Stimulated activated CD8-positive, alpha-beta memory T cell treated with anti-CD3 and anti-CD28 coated beads, Interleukin-15, amount 100 ng/mL, for 48 hours (primary cell): ENCODE measurements around the gene MSLN.
A peak's percentile ranks its signal among the peaks of the same experiment; 100 is the strongest.

ENCODE experiments used
- DNase-seq, 2 donors: peaks; one replicate each; pipeline ENCODE4 v3.0.0-alpha.2; 2020; ENCODE audit warnings: low read depth in 2 of 2

Gene MSLN

GRCh38 chr16:722835-723633 is 37.5 kb upstream of the MSLN start:
- no peak for DNase-seq

DNA sequence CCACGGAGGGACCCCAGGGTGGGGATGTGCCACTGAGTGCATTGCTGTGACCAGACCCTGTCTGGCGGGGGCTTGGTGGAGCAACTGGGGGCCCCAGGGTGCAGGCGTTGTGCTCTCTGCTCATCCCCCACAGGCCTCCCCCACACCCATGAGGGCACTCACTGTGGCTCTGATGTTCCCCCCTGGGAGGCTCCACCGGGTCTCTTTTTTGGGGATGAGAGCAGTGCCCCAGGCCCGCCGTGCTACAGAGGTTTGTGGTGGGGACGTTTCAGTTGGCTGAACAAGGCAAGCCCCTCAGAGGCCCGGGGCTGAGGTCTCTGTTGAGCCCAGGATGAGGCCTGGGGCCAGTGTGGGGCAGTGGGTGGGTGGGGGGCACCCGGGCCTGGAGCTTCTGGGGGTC is 36.8 kb upstream of the MSLN start:
- no peak for DNase-seq

DNA sequence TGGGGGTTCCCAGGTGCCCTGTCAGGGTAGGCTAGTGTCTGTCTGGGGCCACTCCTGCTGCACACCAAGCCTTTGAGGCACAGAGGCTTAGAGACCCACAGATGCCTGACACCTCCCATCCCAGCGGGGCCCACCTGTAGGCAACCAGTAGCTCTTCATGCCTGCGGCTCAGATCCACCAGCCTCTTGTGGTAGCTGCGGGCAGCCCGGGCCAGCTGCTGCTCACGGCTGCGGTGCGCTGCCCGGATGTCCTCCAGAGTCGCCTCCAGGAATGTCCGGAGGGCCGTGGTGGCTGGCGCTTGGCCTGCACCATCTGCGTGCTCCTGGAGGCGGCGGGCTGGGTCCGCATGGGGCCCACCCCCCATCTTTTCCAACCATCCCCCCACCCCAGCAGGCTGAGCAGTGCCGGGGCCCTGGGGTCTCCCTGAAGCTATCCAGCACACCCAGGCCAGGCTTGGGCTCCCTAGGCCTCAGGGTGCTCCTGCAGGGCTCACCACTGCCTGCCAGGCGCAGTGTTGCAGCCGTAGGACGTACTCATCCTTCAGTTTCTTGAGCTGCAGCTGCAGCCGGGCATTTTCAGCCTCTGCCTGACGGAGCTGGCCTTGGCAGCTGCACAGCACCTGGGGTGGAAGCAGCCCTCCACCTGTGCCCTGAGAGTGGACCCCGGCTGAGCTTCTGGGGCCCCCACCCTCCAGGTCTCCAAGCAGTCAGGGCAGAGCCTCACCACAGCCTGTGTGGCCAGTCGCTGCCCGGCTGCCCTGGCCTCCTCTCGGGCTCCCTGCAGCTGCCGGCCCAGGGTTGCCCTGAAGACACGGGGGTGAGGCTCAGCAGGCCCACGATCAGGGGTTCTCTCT is 36.1 kb upstream of the MSLN start:
- DNase-seq = no peak

DNA sequence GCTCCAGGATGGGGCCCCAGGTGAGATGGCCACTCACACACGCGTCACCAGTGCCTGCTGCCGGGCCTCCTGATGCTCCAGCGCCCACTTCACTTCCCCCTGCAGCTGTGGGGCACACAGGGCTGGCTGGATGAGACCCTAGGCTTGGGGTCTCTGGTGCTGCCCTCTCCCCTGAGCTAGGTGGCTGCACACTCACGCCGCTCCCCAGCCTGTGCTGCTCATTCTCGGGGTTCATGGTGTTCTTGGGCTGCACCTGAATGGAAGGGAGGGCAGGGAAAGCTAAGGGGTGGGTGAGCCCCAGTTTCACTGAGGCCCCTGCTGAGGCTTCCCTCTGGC is 35.5 kb upstream of the MSLN start:
- DNase-seq = no peak

DNA sequence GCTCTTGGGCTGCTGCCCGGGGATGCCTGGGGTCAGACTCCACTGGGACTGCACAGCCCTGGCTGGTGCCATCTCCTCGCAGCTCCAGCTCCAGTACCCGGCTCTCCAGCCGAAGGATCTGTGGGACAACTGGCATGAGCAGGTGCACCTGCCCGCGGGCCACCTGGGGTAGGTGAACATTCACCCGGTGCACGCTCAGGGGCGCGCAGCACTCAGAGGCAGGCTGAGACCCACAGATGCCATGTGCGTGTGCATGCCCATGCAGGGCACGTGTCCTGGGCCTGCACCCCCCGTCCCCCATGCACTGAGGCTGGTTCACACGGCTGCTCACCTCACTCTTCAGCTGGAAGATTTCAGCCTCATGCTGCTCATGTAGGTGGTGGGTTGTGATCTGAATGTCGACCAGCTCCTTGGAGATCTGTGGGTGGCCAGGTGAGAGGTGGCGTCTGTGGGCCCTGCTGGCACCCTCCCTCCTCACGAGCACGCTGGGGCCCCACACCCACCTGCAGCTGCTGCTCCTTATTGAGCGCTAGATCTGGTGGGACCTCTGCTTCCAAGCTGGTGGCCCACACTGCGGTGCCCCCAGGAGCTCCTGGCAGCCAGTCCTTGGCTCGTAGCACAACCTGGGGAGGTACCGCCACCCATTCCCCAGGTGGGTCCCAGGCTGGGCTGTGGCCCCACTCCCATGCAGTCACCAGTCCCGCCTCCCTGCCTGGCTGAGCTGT is 34.9 kb upstream of the MSLN start:
- no peak for DNase-seq

DNA sequence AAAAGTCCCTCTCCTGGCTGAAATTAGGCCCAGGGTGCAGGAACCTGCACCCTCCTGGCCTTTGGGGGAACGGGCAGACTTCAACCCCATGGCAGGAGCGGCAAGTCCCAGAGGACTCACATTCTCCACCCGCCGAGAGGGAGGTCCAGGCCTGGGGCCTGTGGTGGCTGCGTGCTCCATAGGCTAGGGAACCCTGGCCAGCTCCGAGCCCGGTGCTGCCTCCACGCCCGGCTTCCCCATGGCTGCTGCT is 34.4 kb upstream of the MSLN start:
- DNase-seq = no peak

DNA sequence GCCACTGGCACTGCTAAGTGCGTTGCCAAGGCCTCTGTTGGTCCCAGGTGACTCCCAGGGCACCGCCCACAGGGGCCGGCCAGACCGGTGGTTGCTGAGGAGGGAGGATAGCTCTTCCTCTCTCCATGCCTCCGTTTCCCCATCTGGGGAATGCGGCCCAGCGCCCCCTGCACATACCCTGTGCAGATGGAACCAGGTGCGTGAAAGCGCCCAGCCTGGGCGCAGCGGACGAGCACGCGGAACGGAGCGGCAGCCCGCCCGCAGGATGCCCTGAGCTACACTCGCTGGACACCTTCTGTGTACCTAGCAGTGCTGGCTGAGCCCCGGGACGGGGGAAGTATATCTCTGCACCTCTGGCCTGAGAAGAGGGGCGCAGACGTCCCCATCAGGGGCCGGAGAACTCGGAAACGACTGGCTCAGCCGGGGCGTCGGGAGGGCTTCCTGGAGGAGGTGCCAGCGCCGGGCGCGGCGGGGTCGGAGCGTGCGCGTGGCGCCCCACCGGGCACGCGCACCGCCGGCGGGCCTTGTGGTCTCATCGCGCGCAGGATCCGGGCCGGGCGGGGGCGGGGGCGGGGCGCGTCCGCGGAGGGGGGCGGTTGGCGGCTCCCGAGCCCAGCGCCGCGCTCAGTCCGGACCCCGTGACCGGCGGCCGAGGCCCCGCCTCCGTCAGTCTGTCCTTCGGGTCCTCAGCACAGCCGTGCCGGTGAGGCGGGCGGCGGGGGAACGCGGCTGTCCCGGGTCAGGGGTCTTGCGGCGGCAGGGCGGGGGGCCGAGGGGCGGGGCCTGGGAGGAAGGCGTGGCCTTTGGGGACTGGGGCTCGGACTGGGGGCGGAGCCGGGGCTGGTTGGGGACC is 33.9 kb upstream of the MSLN start, which contains the start of the genes CCDC78 and HAGHL:
TSS of gene CCDC78 (minus strand) at position 6 of the 853 bp plus-strand sequence. CDS start 76 bp downstream, outside the sequence.
TSS of gene HAGHL (plus strand) at position 669 of the 853 bp plus-strand sequence. CDS start 404 bp downstream, outside the sequence.
- peak in 1 of 2 donors; percentile 53 for DNase-seq

- no peak for DNase-seq
These were observed 33.1 kb upstream of the MSLN start for GRCh38 chr16:727291-727977.

GRCh38 chr16:728131-728889 is 32.2 kb upstream of the MSLN start:
- peak; percentile 59 to 67 for DNase-seq

GRCh38 chr16:728890-729744 is 31.4 kb upstream of the MSLN start:
- DNase-seq = no peak

GRCh38 chr16:729768-730665 is 30.5 kb upstream of the MSLN start:
- DNase-seq = no peak

GRCh38 chr16:730666-731509 is 29.6 kb upstream of the MSLN start:
- DNase-seq = no peak

- DNase-seq = no peak
These were observed 28.2 kb upstream of the MSLN start for GRCh38 chr16:732332-732731.

DNA sequence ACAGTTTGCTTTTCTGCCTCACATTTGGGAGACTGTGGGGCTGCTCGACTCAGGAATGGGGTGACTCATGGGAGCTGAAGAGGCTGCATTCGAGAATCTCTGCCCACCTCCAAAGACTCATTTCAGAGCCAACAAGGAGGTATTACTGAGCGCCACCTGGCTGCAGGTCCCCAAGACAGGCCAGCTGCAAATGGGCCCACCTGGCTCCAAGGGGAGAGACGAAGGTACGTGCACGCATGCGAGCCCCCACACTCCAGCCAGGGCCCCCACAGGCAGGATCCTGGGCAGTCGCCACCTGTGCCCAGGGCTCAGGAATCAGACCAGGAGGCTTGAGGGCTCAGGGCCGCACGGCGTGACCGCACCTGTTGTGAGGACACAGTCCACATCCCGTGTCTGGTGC is 27.6 kb upstream of the MSLN start:
- no peak for DNase-seq

- DNase-seq = no peak
These were observed 26.9 kb upstream of the MSLN start for GRCh38 chr16:733382-734207.

- DNase-seq = no peak
These were observed 26.1 kb upstream of the MSLN start for GRCh38 chr16:734208-734980.
